ENCODE data around the gene OR2L5. TPM values are rescaled to one million over a fixed set of nuclear protein-coding genes. Genes with fewer than 3 reads are reported as not detected.

The OR2L5 gene, protein sequence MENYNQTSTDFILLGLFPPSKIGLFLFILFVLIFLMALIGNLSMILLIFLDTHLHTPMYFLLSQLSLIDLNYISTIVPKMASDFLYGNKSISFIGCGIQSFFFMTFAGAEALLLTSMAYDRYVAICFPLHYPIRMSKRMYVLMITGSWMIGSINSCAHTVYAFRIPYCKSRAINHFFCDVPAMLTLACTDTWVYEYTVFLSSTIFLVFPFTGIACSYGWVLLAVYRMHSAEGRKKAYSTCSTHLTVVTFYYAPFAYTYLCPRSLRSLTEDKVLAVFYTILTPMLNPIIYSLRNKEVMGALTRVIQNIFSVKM
- not detected in 2 replicates for total RNA-seq (2014; rRNA removed; shearing (Covaris generic))

DNA sequence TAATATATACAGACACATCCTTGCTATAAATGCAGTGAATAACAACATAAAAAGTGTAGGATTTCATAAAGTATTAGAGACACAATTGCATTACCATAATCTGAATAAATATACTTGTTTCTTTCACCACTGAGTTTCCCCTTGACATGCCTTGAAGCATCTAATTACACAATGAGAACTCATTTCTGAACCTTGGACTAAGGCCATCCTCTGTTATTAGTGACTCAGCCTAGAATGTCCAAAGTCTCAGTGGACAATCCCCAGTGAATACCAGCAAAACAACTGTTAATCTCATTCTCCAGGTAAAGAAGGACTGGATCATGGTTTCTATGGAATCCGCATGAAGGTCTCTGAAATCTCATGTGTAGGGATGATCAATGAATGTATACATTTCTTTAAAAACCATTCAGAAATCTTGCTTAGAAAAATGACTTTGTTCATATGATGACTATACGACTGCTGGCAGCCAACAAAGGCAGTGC lies at the start of gene OR2L5:
OR2L5 (plus strand) TSS at position 432 of the 482 bp plus-strand sequence. CDS start 8,288 bp downstream, outside the sequence.
- DNase-seq (ENCODE audit: low spot score), result no peak

DNA sequence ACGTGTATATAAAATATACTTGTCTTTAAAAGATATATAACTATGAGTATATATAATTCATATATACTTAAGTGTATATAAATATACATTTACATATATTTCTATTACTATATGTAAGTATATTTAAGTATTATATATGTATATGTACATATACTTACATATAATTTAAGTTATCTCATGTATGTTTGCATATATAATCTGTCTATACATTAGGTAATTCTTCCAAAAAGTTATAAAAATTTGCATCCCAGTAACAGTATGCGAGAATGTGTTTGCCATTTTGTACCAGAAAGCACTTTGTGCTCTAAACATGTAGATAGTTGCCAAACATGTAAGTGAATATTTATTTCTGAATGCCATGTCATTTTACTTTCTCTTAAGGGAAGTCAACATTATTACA lies 48.5 kb upstream of the OR2L5 start, which contains the start of gene OR2AK2:
OR2AK2 (plus strand) TSS at position 301 of the 400 bp plus-strand sequence. CDS start 144 bp downstream, outside the sequence.
- no peak for DNase-seq (ENCODE audit: low spot score)

DNA sequence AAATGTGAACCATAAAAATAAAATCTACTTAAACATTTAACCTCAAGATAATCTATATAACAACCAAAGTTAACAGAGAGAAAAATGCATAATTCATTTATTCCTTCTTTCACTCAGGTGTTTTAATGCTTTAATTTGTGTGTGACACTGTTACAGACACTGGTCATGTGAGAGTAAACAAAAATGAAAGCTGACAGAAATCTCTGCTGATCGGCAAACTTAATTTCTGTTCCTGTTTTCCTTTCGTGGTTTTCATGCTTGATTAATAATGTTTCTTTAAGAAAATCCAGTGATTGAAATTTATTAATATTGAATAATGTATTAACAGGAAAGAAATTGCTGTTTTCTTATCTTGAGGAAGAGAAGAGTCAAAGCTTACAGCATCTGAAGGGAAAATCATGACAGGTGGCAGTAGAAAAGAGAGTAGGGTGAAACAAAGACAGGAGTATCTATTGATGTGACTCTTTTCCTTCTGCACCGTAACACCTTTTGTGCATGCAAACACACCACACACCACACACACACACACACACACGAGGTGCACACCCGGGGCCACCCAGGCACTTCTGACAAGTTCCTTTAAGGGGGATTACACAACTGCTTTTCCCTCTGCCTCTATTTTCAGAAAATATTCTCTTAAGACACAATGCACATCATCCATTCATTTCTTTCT lies 46.8 kb upstream of the OR2L5 start:
- no peak for DNase-seq (ENCODE audit: low spot score)

DNA sequence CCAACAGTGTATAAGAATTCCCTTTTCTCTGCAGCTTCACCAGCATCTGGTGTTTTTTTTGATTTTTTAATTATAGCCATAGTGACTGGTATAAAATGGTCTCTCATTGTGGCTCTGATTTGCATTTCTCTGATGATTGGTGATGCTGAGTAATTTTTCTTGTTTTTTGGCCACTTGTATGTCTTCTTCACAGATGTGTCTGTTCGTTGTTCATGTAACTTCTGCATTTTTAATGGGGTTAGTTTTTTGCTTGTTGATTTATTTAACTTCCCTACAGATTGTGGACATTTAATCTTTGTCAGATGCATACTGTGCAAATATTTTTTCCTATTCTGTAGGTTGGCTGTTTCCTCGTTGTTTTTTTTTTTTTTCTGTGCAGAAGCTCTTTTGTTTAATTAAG lies 20.5 kb upstream of the OR2L5 start:
- no peak for DNase-seq (ENCODE audit: low spot score)

DNA sequence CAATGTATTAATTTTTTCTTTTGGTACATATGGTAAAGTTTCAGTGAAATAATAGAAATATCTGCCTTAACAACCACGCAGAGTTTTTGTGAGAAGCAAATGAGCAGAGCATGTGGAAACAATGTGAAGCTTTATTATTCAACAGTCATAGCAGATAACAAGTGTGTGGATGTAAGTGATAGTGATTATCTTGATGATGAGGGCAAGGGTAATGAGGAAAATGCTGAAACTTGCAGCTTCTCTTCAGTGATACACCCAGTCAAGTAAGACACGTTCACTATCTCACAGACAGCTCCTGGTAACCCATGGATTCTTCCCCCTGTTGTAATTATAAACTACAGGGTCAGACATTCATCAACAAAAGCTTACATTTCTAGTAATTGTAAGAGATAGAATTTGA lies 14.6 kb upstream of the OR2L5 start:
- no peak for DNase-seq (ENCODE audit: low spot score)

DNA sequence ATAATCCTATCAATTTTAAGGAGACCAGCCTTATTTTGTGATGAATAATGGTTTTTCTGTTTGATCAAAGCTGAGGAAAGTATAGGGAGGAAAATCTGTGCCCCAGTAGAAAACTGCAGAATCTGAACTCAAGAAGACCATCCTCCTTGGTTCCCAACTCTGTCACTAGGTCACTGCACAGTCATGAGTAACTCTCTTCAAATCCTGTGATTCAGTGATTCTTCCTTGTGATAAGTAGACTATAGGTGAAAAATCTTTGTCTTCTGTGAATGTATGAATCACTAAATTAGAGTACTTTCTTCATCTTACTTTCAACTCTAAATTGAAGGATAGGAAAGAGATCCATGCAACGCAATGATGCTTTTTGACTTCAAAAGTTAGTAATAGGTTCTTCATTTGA lies 13.3 kb upstream of the OR2L5 start:
- no peak for DNase-seq (ENCODE audit: low spot score)

DNA sequence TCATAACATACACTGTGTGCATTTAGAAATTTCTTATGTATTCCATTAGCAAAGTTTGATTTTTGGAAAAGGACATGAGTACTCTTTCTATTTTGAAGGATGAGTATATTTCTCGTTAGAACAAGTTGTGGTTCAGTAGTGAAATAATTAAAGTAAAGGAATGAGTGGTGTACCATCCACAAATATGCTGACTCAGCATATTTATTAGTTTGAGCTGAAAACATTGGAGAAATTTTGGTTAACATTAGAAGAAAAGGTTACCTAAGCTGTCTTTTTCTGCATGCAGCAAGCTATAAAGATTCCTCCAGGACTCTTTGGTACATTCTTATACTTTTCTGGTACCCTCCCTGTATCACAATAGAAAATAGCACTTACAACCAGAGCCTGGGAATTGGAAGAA lies 5.7 kb upstream of the OR2L5 start:
- no peak for DNase-seq (ENCODE audit: low spot score)

DNA sequence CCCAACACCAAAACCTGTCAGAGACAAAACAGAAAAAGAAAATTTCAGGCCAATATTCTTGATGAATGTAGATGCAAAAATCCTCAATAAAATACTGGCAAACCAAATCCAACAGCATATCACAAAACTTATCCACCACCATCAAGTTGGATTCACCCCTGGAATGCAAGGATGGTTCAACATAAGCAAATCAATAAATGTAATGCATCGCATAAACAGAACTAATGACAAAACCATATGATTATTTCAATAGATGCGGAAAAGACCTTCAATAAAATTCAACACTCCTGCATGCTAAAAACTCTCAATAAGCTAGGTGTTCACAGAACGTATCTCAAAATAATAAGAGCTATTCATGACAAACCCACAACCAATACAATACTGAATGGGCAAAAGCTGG lies 3.8 kb upstream of the OR2L5 start:
- DNase-seq (ENCODE audit: low spot score), result no peak

DNA sequence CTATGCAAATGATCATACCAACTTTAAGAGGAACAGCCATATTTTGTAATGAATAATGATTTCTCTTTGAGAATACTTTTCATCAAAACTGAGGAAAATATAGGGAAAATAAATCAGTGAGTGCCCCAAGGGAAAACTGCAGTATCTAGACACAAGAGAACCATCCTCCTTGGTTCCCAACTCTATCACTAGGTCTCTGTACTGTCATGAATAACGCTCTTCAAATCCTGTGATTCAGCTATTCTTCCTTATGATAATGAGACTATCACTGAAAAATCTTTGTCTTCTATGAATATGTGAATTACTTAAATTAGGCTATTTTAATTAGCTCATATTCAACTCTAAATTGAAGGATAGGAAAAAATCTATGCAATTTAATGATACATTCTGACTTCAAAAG lies 2.3 kb downstream of the OR2L5 start:
- no peak for DNase-seq (ENCODE audit: low spot score)

DNA sequence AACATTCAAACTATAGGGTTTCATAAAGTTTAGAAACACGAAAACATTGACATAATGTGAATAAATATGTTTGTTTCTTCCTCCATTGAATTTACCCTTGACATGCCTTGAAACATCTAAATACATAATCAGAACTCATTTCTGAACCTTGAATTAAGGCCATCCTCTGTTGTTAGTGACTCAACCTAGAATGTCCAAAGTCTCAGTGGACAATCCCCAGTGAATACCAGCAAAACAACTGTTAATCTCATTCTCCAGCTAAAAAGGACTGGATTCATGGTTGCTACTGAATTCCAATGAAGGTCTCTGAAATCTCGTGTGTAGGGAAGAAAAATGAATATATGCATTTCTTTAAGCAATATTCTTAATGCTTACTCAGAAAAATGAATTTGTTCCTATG lies 16.3 kb downstream of the OR2L5 start, which contains the start of gene OR2L2:
OR2L2 (plus strand) TSS at position 301 of the 400 bp plus-strand sequence. CDS start 8,198 bp downstream, outside the sequence.
- no peak for DNase-seq (ENCODE audit: low spot score)

DNA sequence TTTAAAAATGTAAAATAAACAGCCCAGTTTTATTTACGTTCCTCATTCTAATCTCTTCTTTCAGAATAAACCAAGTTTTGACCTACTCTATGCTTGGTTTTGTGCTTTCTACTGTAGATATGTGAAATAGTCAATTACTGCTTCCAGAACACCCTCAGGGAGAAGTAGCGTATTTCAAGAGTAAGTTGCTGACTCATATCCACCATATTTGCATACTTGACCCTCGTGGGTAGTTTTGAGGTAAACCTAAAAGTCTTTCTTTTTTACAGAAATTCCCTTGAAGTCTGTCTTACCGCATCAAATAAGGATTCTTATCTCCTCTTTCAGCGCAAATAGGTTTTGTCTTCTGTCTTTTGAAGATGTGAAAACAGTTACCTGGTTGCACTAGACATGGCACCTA lies 31.7 kb downstream of the OR2L5 start:
- DNase-seq (ENCODE audit: low spot score), result no peak

DNA sequence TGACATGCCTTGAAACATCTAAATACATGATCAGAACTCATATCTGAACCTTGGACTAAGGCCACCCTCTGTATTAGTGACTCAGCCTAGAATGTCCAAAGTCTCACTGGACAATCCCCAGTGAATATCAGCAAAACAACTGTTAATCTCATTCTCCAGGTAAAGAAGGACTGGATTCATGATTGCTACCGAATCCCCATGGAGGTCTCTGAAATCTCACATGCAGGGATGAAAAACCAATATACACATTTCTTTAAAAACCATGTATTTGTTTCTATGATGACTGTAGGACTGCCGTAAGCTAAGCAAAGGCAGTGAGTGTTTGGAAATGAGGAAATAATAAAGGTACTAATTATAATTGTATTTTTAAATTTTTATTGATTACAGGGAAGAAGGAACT lies 33.1 kb downstream of the OR2L5 start, which contains the start of gene OR2L3:
OR2L3 (plus strand) TSS at position 301 of the 400 bp plus-strand sequence. CDS start 13,846 bp downstream, outside the sequence.
- DNase-seq (ENCODE audit: low spot score), result no peak

DNA sequence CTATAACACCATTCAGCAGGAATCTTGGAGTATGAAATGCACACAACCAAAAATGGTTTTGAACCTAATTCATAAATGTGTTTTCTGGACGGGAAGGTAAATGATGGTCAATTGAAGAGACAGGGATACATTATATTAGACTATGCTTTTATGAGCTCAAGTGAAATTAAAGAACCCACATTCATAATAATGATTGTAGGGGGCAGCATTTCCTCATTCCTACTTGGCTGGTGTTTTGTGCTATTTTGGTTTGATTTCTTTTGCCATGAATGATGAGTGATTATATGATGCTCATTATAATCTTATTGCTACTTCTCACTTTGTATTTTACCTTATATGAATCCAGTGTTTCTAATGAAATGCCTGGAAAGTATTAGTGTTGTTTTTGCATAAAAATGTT lies 33.5 kb downstream of the OR2L5 start:
- DNase-seq (ENCODE audit: low spot score), result no peak

DNA sequence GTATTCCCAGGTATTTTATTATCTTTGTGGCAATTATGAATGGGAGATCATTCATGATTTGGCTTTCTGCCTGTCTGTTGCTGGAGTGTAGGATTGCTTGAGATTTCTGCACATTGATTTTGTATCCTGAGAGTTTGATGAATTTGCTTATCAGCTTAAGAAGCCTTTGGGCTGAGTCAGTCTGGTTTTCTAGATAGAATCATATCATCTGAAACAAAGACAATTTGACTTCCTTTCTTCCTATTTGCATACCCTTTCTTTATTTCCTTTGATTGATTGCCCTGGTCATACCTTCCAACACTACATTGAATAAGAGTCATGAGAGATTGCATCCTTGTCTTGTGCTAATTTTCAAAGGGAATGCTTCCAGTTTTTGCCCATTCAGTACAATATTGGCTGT lies 41.2 kb downstream of the OR2L5 start:
- DNase-seq (ENCODE audit: low spot score), result no peak

DNA sequence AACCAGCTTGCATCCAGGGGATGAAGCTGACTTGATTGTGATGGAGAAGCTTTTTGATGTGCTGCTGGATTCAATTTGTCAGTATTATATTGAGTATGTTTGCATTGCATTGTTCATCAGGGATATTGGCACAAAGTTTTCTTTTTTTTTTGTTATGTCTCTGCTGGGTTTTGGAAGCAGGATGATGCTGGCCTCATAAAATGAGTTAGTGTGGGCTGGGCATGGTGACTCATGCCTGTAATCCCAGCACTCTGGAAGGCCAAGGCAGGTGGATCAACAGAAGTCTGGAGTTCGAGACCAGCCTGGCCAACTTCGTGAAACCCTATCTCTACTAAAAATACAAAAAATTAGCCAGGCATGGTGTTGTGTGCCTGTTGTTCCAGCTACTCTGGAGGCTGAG lies 41.8 kb downstream of the OR2L5 start:
- no peak for DNase-seq (ENCODE audit: low spot score)

DNA sequence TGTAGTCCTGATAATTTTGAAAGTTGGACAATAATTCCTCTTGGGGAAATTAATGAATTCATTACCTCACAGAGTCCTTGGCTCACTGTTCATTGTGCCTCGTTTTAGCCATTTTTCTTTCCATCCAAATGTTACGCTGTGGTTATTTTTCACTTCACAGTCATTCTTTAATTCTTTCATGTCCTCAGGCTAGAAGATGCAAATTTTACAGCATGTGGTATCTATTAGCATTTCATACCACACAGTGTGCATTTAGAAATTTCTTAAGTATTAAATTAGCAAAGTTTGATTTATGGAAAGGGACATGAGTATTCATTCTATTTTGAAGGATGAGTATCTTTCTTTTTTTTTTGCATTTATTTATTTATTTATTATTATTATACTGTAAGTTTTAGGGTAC lies 51.6 kb downstream of the OR2L5 start:
- no peak for DNase-seq (ENCODE audit: low spot score)

DNA sequence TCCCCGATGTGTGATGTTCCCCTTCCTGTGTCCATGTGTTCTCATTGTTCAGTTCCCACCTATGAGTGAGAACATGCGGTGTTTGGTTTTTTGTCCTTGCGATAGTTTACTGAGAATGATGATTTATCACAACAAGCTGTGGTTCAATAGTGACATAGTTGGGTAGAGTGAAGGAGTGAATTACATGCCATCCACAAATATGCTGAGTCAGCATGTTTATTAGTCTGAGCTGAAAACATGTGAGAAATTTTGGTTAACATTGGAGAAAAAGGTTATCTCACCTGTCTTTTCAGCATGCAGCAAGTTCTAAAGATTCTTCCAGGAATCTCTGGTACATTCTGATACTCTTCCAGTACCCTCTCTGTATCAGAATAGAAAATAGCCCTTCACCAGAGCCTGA lies 52.1 kb downstream of the OR2L5 start:
- DNase-seq (ENCODE audit: low spot score), result no peak

Other genes starting within 250 kb of the OR2L5 start
- gene OR14A16, start 189.5 kb upstream of the OR2L5 start, total RNA-seq (2014; rRNA removed; shearing (Covaris generic)), result not detected in 2 replicates
- gene OR11L1, start 171.8 kb upstream of the OR2L5 start, total RNA-seq (2014; rRNA removed; shearing (Covaris generic)), result not detected in 2 replicates
- gene TRIM58, start 156.5 kb upstream of the OR2L5 start, total RNA-seq (2014; rRNA removed; shearing (Covaris generic)), result not detected in 2 replicates
- not detected in 2 replicates for gene OR2W3, start 118.1 kb upstream of the OR2L5 start, total RNA-seq (2014; rRNA removed; shearing (Covaris generic))
- not detected in 2 replicates for gene OR2T8, start 93.4 kb upstream of the OR2L5 start, total RNA-seq (2014; rRNA removed; shearing (Covaris generic))
- not detected in 2 replicates for gene OR2AJ1, start 88.8 kb upstream of the OR2L5 start, total RNA-seq (2014; rRNA removed; shearing (Covaris generic))
- not detected in 2 replicates for gene OR2L8, start 64.8 kb upstream of the OR2L5 start, total RNA-seq (2014; rRNA removed; shearing (Covaris generic))
- gene OR2AK2, start 48.4 kb upstream of the OR2L5 start, total RNA-seq (2014; rRNA removed; shearing (Covaris generic)), result not detected in 2 replicates
- not detected in 2 replicates for gene OR2L2, start 16.4 kb downstream of the OR2L5 start, total RNA-seq (2014; rRNA removed; shearing (Covaris generic))
- gene OR2L3, start 33.2 kb downstream of the OR2L5 start, total RNA-seq (2014; rRNA removed; shearing (Covaris generic)), result not detected in 2 replicates
- not detected in 2 replicates for gene OR2L13, start 81.5 kb downstream of the OR2L5 start, total RNA-seq (2014; rRNA removed; shearing (Covaris generic))
- gene OR2M5, start 131.5 kb downstream of the OR2L5 start, total RNA-seq (2014; rRNA removed; shearing (Covaris generic)), result not detected in 2 replicates
- 0.14 TPM in 1 of 2 replicates, not detected in the other for gene OR2M2, start 161.2 kb downstream of the OR2L5 start, total RNA-seq (2014; rRNA removed; shearing (Covaris generic))
- 0.12 and 0.19 TPM in 2 replicates for gene OR2M3, start 183.6 kb downstream of the OR2L5 start, total RNA-seq (2014; rRNA removed; shearing (Covaris generic))
- gene OR2M4, start 217.8 kb downstream of the OR2L5 start, total RNA-seq (2014; rRNA removed; shearing (Covaris generic)), result 0.10 and 0.60 TPM in 2 replicates